CMK (cell line): ENCODE measurements around the gene CH25H.
"Not testable (repeated sequence)": the region's sequence is repeated elsewhere in the genome, so short reads cannot be mapped to it uniquely, and the experiment has no call there.

Experiments used
- DNase-seq: peaks from one replicate; pipeline ENCODE4 v3.0.0-alpha.2; 2010; ENCODE audit warnings: low read depth

CH25H gene

GRCh38 chr10:89201345-89202032, 5.6 kb downstream of the CH25H start:
- no peak for DNase-seq

- no peak for DNase-seq
Measured at GRCh38 chr10:89197473-89197872, 9.6 kb downstream of the CH25H start.

GRCh38 chr10:89191301-89191700, 15.8 kb downstream of the CH25H start:
- DNase-seq = not testable (repeated sequence)

GRCh38 chr10:89189211-89189734, 17.8 kb downstream of the CH25H start:
- no peak for DNase-seq

GRCh38 chr10:89185658-89186057, 21.5 kb downstream of the CH25H start:
- no peak for DNase-seq

- no peak for DNase-seq
Measured at GRCh38 chr10:89184638-89185037, 22.5 kb downstream of the CH25H start.

GRCh38 chr10:89183571-89183970, 23.5 kb downstream of the CH25H start:
- no peak for DNase-seq

- no peak for DNase-seq
Measured at GRCh38 chr10:89182894-89183293, 24.2 kb downstream of the CH25H start.

GRCh38 chr10:89175816-89176215, 31.3 kb downstream of the CH25H start:
- no peak for DNase-seq

GRCh38 chr10:89173075-89173474, 34.0 kb downstream of the CH25H start:
- no peak for DNase-seq

- DNase-seq = no peak
Measured at GRCh38 chr10:89171996-89172395, 35.1 kb downstream of the CH25H start.

- no peak for DNase-seq
Measured at GRCh38 chr10:89171263-89171872, 35.7 kb downstream of the CH25H start.

- not testable (repeated sequence) for DNase-seq
Measured at GRCh38 chr10:89168354-89168900, 38.7 kb downstream of the CH25H start.

GRCh38 chr10:89167915-89168314, 39.2 kb downstream of the CH25H start:
- DNase-seq = no peak

- no peak for DNase-seq
Measured at GRCh38 chr10:89165923-89166322, 41.2 kb downstream of the CH25H start.

- DNase-seq = no peak
Measured at GRCh38 chr10:89164920-89165319, 42.2 kb downstream of the CH25H start.

GRCh38 chr10:89164080-89164479, 43.0 kb downstream of the CH25H start:
- DNase-seq = no peak

GRCh38 chr10:89163265-89163995, 43.7 kb downstream of the CH25H start:
- DNase-seq = no peak

GRCh38 chr10:89162596-89162995, 44.5 kb downstream of the CH25H start:
- no peak for DNase-seq

GRCh38 chr10:89160339-89160738, 46.8 kb downstream of the CH25H start:
- DNase-seq = no peak

- DNase-seq = no peak
Measured at GRCh38 chr10:89159761-89160160, 47.4 kb downstream of the CH25H start.

GRCh38 chr10:89159316-89159715, 47.8 kb downstream of the CH25H start:
- DNase-seq = no peak

- no peak for DNase-seq
Measured at GRCh38 chr10:89158446-89158845, 48.7 kb downstream of the CH25H start.
